Measurements from ENCODE around the gene PCDHGB2.
"Not testable (repeated sequence)": the region's sequence is repeated elsewhere in the genome, so short reads cannot be mapped to it uniquely, and the experiment has no call there.

Gene PCDHGB2

DNA sequence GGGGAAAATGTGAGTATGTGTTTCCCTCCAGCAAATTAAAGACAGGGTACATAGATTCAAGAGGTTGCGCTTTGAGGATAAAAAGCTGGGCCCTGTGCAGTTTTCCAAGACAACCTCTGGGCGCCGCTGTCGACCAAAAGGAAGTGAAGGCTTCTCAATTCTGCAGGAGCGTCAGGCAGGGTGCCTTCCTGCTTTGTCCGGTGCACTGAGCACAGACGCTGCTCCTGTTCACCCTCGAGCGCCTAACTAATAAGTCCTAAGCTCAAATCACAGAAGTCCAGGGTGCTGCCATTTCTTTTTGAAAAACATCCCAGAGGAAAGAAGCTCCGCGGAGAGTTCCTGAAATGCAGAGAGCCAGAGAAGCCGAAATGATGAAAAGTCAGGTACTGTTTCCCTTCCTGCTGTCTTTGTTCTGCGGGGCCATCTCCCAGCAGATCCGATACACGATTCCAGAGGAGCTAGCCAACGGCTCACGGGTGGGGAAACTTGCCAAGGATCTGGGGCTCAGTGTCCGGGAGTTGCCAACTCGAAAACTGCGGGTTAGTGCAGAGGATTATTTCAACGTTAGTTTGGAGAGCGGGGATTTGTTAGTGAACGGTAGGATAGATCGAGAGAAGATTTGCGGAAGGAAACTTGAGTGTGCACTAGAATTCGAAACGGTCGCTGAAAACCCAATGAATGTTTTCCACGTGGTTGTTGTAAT lies 9.7 kb upstream of the PCDHGB2 start, which contains the start of gene PCDHGB1:
Gene PCDHGB1, plus strand, starts transcription at position 183 of the 703 bp plus-strand sequence. Its CDS starts 162 bp downstream, at position 345.
- DNase-seq (ENCODE audit: low read depth, low spot score), result peak; percentile 45

DNA sequence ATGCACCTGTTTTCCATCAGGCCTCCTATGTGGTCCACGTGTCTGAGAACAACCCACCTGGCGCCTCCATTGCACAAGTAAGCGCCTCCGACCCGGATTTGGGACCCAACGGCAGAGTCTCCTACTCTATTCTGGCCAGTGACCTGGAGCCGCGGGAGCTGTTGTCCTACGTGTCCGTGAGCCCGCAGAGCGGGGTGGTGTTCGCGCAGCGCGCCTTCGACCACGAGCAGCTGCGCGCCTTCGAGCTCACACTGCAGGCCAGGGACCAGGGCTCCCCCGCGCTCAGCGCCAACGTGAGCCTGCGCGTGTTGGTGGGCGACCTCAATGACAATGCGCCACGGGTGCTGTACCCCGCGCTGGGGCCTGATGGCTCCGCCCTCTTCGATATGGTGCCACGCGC lies 8.2 kb upstream of the PCDHGB2 start:
- no peak for DNase-seq (ENCODE audit: low read depth, low spot score)

DNA sequence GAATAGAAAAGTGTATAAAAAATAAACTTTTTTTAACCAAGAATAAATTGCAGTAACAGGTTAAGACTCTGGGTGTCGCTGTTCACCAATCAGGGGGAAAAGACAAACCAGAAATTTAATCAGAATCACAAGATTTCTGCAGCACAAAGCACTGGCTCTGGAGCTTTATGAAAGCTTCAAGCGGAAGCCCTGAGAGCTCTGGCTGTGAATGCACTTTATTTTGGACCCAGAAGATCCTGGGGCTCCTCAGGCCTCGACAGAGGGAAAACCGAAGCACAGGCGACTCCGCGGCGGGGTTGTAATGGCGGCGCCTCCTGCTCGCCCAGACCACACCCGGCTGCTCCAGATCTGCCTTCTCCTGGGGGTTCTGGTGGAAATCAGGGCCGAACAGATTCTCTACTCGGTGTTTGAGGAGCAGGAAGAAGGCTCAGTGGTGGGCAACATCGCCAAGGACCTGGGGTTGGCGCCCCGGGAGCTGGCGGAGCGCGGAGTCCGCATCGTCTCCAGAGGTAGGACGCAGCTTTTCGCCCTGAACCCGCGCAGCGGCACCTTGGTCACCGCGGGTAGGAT lies 4.8 kb upstream of the PCDHGB2 start, which contains the start of gene PCDHGA4:
Gene PCDHGA4, plus strand, starts transcription at position 122 of the 570 bp plus-strand sequence. Its CDS starts 87 bp downstream, at position 209.
- DNase-seq (ENCODE audit: low read depth, low spot score), result peak; percentile 9

DNA sequence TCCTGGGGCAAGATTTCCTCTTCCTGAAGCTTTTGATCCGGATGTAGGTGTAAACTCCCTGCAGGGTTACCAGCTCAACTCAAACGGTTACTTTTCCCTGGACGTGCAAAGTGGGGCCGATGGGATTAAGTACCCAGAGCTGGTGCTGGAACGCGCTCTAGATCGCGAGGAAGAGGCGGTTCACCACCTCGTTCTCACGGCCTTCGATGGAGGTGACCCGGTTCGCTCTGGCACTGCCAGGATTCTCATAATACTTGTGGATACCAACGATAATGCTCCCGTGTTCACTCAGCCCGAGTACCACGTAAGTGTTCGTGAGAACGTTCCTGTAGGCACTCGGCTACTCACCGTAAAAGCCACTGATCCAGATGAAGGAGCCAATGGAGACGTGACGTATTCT lies 4.2 kb upstream of the PCDHGB2 start:
- DNase-seq (ENCODE audit: low read depth, low spot score), result no peak

GRCh38 chr5:141356133-141356532 lies 3.7 kb upstream of the PCDHGB2 start:
- no peak for DNase-seq (ENCODE audit: low read depth, low spot score)

DNA sequence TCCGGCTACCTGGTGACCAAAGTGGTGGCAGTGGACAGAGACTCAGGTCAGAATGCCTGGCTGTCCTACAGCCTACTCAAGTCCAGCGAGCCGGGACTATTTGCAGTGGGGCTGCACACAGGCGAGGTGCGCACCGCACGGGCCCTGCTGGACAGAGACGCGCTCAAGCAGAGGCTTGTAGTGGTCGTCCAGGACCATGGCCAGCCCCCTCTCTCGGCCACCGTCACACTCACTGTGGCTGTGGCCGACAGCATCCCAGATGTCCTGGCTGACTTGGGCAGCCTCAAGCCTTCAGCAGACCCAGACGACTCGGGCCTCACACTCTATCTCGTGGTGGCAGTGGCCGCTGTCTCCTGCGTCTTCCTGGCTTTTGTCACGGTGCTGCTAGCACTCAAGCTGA lies 2.8 kb upstream of the PCDHGB2 start:
- DNase-seq (ENCODE audit: low read depth, low spot score), result no peak

GRCh38 chr5:141360685-141361084 lies 891 bp downstream of the PCDHGB2 start:
- no peak for DNase-seq (ENCODE audit: low read depth, low spot score)

GRCh38 chr5:141362719-141363118 lies 2.9 kb downstream of the PCDHGB2 start:
- DNase-seq (ENCODE audit: low read depth, low spot score), result no peak

- DNase-seq (ENCODE audit: low read depth, low spot score), result peak; percentile 20
Observed at GRCh38 chr5:141363952-141364660, 4.3 kb downstream of the PCDHGB2 start, which contains the start of gene PCDHGA5. Gene PCDHGA5 (plus strand): TSS chr5:141364162. CDS start chr5:141364331, 169 bp downstream.

DNA sequence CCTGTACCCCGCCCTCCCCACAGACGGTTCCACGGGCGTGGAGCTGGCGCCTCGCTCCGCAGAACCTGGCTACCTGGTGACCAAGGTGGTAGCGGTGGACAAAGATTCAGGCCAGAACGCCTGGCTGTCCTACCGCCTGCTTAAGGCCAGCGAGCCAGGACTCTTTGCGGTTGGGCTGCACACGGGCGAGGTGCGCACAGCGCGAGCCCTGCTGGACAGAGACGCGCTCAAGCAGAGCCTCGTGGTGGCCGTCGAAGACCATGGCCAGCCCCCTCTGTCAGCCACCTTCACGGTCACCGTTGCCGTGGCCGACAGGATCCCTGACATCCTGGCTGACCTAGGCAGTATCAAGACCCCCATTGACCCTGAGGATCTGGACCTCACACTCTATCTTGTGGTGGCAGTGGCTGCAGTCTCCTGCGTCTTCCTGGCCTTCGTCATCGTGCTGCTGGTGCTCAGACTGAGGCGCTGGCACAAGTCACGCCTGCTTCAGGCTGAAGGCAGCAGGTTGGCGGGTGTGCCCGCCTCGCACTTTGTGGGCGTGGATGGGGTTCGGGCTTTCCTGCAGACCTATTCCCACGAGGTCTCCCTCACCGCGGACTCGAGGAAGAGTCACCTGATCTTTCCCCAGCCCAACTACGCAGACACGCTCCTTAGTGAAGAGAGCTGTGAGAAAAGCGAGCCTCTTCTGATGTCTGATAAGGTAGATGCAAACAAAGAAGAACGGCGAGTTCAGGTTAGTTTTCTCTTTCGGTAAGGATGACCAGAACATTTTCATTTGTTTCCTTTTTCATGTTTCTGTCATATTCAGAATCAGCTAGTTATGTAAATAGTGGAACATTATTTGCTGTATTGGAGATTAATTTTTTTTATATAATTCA lies 6.5 kb downstream of the PCDHGB2 start:
- DNase-seq (ENCODE audit: low read depth, low spot score), result no peak

GRCh38 chr5:141369994-141370848 lies 10.4 kb downstream of the PCDHGB2 start, which contains the start of gene PCDHGB3:
Gene PCDHGB3 (plus strand): TSS chr5:141370242. CDS start chr5:141370395, 153 bp downstream.
- DNase-seq (ENCODE audit: low read depth, low spot score), result peak; percentile 60

DNA sequence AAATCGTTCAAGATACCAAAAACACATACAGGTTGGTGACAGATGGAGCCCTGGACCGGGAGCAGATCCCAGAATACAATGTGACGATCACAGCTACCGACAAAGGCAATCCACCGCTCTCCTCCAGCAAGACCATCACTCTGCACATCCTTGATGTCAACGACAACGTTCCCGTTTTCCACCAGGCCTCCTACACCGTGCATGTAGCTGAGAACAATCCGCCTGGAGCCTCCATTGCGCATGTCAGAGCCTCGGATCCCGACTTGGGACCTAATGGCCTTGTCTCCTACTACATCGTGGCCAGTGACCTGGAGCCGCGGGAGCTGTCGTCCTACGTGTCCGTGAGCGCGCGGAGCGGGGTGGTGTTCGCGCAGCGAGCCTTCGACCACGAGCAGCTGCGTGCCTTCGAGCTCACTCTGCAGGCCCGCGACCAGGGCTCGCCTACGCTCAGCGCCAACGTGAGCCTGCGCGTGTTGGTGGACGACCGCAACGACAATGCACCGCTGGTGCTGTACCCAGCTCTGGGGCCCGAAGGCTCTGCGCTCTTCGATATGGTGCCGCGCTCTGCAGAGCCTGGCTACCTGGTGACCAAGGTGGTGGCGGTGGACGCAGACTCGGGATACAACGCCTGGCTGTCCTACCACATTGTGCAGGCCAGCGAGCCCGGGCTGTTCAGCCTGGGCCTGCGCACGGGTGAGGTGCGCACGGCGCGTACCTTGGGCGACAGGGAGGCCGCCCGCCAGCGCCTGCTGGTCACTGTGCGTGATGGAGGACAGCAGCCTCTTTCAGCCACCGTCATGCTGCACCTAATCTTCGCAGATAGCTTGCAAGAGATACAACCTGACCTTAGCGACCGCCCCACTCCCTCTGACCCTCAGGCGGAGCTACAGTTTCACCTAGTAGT lies 12.0 kb downstream of the PCDHGB2 start:
- no peak for DNase-seq (ENCODE audit: low read depth, low spot score)

DNA sequence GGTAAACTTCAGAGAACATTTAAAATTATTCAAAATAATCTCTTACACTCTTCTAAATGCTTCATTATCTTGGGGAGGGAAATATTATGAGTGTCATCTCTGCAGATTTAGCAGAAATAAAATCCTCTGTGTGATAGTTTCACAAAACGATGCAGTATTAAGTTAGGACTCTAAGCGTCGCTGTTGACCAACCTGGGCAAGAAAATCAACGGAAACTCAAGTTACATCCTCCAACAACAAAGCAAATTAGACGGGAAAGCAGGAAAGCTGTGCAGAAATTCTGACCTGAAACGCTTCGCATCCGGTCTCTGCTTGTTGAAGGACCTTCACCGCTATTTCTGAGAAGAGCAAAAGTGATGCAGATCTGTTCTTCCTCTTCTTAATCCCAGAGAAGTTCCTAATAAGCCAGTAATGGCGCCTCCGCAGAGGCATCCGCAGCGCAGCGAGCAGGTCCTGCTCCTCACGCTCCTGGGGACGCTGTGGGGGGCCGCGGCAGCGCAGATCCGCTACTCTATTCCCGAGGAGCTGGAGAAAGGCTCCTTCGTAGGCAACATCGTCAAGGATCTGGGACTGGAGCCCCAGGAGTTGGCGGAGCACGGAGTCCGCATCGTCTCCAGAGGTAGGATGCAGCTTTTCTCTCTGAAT lies 14.0 kb downstream of the PCDHGB2 start, which contains the start of gene PCDHGA6:
Gene PCDHGA6, plus strand, starts transcription at position 219 of the 645 bp plus-strand sequence. Its CDS starts 193 bp downstream, at position 412.
- peak; percentile 36 for DNase-seq (ENCODE audit: low read depth, low spot score)

GRCh38 chr5:141374627-141375026 lies 14.8 kb downstream of the PCDHGB2 start:
- DNase-seq (ENCODE audit: low read depth, low spot score), result no peak

GRCh38 chr5:141375444-141376155 lies 15.8 kb downstream of the PCDHGB2 start:
- not testable (repeated sequence) for DNase-seq (ENCODE audit: low read depth, low spot score)

DNA sequence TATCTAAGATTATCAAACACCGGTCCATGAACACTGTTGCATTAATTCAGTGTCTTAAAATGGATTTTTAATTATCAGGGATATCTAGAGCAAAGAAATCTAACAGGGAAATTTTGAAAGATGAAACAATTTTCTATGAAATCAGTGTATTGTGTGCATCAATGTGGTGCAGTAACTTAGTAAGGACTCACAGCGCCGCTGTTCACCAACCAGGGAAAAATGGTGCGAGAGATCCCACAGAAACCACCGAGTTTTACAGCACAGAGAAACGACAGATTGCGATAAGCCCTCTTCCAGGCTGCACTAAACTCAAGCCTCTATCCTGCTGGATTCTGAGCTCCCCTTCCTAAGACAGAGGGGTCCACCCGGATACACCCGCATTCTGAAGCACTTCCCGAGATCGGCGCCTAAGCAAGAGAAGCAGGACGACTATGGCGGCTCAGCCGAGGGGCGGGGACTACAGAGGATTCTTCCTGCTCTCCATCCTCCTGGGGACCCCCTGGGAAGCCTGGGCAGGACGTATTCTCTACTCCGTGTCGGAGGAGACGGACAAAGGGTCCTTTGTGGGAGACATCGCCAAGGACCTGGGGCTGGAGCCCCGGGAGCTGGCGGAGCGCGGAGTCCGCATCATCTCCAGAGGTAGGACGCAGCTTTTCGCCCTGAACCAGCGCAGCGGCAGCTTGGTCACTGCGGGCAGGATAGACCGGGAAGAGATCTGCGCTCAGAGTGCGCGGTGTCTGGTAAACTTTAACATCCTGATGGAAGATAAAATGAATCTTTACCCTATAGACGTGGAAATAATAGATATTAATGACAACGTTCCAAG lies 22.9 kb downstream of the PCDHGB2 start, which contains the start of gene PCDHGA7:
Gene PCDHGA7, plus strand, starts transcription at position 274 of the 826 bp plus-strand sequence. Its CDS starts 158 bp downstream, at position 432.
- DNase-seq (ENCODE audit: low read depth, low spot score), result peak; percentile 51

DNA sequence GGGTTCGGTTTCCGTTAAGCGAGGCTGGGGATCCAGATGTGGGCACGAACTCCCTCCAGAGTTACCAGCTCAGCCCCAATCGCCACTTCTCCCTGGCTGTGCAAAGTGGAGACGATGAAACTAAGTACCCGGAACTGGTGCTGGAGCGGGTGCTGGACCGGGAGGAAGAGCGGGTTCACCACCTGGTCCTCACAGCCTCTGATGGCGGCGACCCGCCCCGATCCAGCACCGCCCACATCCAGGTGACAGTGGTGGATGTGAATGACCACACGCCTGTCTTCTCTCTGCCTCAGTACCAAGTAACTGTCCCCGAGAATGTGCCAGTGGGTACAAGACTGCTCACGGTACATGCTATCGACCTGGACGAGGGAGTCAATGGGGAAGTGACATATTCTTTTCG lies 23.6 kb downstream of the PCDHGB2 start:
- no peak for DNase-seq (ENCODE audit: low read depth, low spot score)
